ENCODE data around the gene BCLAF3.

The BCLAF3 gene

DNA sequence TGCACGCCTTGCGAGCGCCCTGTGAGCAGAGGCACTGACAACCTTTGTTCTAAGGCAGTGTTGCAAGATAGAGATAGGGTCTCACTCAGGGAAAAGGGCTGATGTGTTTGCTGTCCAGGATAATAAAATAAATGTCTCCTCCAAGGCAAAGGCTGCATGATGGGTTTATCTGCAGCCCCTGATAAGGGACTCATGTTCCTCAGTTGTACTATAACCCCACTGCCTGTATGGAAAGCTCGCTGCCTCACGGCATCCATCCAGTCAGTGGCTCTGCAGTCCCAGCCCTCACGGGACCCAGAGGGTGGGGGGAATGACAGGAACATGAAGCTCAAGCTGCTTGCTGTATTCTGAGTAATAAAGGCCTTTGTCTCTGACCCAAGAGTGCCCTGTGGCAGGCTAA, 22.6 kb downstream of the BCLAF3 start:
- in situ Hi-C loops (cut with HindIII; ENCODE audit: low sequenced_read_pairs): no loop called here

DNA sequence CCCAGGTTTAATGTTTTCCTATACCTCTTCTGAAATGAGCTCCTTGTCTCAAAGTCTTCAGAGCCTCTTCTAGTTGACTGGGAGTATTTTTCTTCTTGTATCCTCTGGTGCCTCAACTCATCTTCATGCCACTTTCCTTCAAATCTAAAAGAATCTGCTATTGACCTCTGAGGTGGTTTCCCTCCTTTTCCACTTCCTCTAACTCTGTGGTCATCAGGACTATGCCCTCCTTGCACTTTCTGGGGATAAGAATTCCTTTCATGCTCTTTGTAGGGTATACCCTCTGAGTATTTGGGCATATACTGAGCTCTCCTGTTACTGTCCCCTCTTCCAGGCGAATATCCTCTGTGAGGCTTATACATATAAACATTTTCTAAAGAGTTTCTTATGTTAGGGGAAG, 24.8 kb downstream of the BCLAF3 start:
- in situ Hi-C loops (cut with HindIII; ENCODE audit: low sequenced_read_pairs): no loop called here

DNA sequence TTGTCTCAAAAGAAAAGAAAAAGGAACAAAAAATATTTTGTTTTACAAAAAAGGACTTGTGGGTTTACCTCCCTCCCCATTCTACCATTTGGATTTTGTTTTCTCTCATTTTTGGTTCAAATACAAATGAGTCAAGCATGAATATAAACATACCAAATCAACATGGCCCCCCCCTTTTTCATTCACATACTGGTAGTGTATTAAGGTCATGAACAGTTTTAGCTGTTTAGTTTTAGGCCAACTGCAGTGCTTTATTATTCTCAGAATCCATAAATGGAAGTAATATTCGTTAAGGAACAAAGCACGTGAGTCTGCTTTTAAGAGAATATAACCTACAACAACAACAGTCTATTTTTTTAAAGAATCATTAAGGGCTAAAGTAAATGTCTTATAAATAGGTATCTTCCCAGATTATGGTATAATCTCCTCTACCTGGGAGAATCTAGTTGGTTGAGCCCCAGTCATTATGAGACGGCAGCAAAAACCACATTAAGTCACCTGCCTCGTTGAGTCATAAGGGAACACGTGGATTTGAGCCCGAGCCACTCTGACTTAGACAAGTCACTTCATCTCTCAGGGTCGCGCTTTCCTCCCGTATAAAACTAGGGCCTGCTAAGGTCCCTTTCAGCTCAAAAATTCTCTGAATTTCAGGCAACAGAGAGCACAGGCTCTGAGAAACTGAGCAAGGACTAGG, 26.7 kb downstream of the BCLAF3 start:
- in situ Hi-C loops (cut with HindIII; ENCODE audit: low sequenced_read_pairs): no loop called here

DNA sequence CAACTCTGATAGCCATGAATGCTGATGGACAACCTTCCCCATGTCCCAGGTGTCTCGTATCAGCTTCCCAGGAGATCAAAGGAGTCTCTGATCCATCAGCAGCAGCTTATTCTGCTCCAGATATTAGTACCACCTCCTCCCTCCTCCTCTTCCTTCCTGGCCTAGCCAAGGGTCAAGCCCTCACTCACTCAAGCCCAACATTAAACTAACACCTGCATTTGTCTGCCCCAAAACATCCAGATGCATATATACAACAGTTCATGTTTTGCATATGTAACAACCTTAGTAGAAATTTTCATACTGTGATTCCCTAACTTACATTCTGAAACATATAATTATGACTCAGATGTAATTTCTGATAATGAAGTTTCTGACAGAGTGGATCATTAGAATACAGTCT, 29.9 kb downstream of the BCLAF3 start:
- in situ Hi-C loops (cut with HindIII; ENCODE audit: low sequenced_read_pairs): no loop called here

DNA sequence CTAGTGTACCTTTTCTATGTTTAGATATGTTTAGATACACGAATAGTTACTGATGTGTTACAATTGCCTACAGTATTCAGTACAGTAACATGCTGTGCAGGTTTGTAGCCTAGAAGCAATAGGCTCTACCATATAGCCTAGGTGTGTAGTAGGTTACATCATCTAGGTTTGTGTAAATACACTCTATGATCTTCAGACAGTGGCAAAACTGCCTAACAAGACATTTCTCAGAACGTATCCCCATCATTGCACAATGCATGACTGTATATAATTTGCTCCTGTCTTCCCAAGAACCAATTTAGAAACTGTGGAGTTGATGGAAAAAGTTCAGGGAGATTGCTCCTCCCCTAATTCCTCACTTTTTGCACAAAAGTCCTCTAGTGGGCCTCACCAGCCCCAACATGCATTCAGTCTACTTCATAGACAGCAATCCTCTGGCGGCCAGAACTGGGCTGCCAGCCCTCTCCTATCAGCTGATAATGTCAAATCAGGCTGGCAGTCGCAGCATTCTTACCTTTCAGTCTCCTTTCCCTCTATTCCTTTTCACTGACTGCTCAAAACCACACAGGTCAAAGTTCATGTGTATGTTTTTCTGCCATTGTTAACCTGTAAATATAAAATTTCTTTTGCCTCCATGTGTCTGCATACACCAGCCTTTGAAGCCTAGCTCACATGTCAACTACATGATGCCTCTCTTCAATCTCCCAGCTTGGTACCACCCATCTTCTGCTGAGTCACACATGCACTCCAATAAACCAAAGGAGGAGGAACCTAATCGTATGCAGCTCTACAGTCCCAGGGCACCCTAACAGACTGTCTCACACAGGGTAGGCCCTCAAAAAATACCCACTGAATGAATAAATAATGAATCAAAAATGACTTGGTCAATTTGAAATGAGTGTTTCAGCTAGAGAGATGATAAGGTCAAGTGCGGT, 32.0 kb downstream of the BCLAF3 start:
- in situ Hi-C loops (cut with HindIII; ENCODE audit: low sequenced_read_pairs): no loop called here

DNA sequence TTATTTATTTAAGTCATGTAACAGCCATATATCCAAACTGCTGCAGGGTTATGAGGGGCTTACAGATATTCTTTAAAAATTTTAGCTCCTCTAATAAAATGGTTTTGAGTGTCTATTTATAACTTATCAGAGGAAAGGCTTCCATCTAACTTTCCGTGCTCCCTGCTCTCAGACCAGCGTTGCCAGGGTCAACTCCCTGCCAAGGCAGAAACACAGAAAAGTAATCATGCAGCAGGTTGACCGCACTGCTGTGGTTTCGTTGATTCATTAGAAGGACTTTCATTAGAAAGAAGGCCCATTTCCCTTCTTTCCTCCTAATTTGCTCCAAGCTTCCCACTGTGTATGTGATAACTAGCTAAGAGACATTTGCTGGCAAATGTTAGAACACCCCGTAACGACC, 33.9 kb downstream of the BCLAF3 start:
- in situ Hi-C loops (cut with HindIII; ENCODE audit: low sequenced_read_pairs): no loop called here

DNA sequence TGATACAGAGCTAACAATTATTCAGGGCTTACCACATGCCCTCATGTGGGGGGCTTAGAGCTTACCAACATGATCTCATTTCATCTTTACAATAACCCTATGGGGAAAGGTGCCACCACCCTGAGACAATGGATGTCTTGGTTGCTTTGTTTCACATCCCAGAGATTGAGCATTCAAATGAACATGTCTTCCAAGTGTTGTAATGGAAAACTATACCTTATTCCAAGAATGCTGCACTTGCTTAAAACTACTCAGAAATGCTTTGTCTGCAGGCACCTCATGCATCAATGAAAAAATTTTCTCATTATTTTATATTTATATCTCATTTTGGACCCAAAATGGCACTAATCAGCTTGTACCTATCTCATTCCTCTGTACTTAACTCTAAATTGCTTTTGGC, 34.6 kb downstream of the BCLAF3 start:
- in situ Hi-C loops (cut with HindIII; ENCODE audit: low sequenced_read_pairs): no loop called here

DNA sequence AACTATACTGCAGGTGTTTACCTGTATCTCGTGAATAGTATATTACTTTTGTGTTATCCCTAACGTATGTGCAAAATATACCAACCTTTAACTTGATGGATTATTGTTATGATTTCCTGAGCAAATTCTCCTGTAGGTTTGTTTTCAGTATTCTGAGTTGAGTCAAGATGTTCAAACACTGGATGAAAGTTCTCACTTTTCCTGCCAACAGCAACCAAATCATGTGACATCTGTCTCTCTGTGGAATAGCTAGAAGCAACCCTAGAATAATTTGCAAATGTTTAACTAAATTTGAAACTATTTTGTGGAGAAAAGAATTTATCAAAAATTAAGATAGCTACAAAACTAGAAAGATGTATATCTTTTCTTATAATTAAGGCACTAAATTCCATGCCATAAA, 35.6 kb downstream of the BCLAF3 start:
- in situ Hi-C loops (cut with HindIII; ENCODE audit: low sequenced_read_pairs): no loop called here

DNA sequence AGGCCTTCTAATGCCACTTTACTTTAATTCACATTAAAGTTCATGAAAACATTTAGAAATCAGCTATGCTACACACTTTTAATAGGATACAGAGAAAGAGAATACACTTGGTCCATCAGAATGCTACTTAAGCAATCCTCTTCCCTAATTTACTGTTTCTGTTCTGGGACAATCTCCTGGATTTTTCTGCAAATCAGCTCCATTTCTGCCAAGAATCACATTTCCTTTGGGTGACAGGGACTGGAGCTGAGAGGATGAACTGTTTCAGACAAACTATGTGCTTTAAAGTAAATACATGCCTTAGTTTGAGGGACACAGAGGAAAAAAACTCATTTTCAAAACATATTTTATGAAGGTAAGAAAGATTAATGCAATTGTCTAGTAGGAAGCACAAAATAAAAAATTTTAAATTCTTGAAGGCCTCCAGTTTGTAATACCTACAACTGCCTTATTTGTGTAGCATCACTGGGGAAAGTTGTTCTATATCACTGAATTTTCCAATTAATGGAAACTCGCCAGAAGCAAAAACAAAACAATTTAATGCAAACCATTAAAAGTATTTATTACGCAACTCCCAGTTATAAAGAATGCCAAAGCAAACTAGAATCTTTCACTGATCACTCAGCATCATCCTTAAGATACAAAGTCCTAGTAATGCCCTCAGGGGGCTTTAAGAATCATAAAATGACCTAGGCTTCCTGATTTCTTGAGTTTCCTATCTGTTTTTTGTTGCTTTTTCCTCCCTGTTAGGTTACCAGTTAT, 36.3 kb downstream of the BCLAF3 start:
- in situ Hi-C loops (cut with HindIII; ENCODE audit: low sequenced_read_pairs): no loop called here

DNA sequence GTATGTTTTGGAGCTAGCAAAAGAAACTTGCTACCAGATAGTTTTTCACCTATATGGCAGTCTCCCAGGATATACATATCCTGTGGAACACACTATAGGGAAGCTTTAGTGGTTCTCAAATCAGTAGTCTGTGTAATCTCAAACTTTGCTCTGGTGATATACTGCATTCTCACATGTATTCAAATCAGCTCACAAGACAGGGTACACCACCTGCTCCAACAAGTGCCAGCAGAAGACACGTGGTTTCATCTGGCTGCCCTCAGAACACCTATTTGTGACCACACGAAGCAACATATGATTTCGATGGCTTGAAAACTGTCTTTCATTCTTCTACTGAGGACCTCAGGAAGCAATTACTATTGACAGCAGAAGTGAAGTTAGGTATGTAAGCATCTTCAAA, 37.7 kb downstream of the BCLAF3 start:
- in situ Hi-C loops (cut with HindIII; ENCODE audit: low sequenced_read_pairs): no loop called here

DNA sequence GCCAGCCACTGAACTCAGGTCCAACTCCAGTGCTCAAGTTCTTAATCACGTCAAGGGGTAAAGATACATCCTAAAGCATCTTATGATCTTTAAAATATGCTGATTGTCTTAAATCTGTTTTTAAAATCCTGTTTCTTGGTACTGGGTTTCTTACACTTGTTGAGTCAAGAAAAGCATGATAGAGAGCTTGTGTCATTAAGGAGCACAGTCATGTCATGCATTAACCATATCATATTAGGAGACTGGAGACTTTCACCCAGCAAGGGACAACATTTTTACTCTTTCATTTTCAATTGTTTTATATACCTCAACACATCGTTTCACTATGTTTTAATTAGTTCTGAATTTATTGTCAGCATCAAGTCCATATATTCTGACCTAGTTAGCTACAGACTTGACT, 41.5 kb downstream of the BCLAF3 start:
- in situ Hi-C loops (cut with HindIII; ENCODE audit: low sequenced_read_pairs): no loop called here

DNA sequence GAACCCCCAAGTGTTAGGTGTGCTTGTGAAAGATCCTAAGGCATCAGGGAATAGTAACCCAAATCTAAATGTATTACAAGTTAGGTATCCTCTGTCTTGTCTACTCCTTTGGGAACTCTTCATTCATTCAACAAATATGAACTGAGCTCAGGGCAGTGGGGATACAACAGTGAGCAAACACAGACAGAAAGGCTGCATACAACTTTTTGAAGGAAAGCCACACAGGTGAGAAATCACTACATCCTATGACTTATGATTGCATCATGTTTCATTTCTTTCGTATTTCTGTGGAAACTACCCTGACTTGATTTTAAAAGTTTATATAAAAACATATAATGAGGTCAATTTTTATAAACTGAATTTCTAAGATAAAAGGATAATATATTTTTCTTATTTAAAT, 43.2 kb downstream of the BCLAF3 start:
- in situ Hi-C loops (cut with HindIII; ENCODE audit: low sequenced_read_pairs): no loop called here
